Liver (tissue), 3 donors: Measurements from ENCODE around the gene SH2D2A.

Source experiments
- GABPA ChIP-seq, 2 donors: IDR thresholded peaks in 1 of 2; conservative IDR thresholded peaks in 1 of 2; 2 replicates each; pipeline ENCODE4 v1.6.1; 2016; ENCODE audit warnings: antibody characterized with exemption in 2 of 2, mild to moderate bottlenecking in 1 of 2, moderate library complexity in 1 of 2
- HNF4A ChIP-seq, 2 donors: conservative IDR thresholded peaks; 2 replicates each; pipeline ENCODE4 v1.6.1; 2016; ENCODE audit warnings: antibody characterized with exemption in 2 of 2, mild to moderate bottlenecking in 2 of 2
- HNF4G ChIP-seq: IDR thresholded peaks from 2 replicates; pipeline ENCODE4 v1.6.1; 2016; ENCODE audit warnings: antibody characterized with exemption
- JUND ChIP-seq, 2 donors: IDR thresholded peaks; 2 replicates each; pipeline ENCODE4 v1.6.1; 2016; ENCODE audit warnings: antibody characterized with exemption in 2 of 2
- RAD21 ChIP-seq, 2 donors: IDR thresholded peaks; 2 replicates each; pipeline ENCODE4 v1.6.1; 2016; ENCODE audit warnings: antibody characterized with exemption in 2 of 2, mild to moderate bottlenecking in 2 of 2
- SP1 ChIP-seq: IDR thresholded peaks from 2 replicates; pipeline ENCODE4 v1.6.1; 2018; ENCODE audit warnings: antibody characterized with exemption, mild to moderate bottlenecking
- TAF1 ChIP-seq: conservative IDR thresholded peaks from 2 replicates; pipeline ENCODE4 v1.6.1; 2016; ENCODE audit warnings: antibody characterized with exemption, mild to moderate bottlenecking
- TF ChIP-seq, protein P1 (sequence below): fragments of 150-350 bp; IDR thresholded peaks from 2 replicates; pipeline ENCODE4 v1.5.1; 2017; ENCODE audit warnings: improper control_type of control experiment, low read depth, low read length; ENCODE audit not compliant: missing input control
- TF ChIP-seq, protein P2 (sequence below): IDR thresholded peaks from 2 replicates; pipeline ENCODE4 v1.6.1; 2016; ENCODE audit warnings: antibody characterized with exemption
- TF ChIP-seq, protein P3 (sequence below): IDR thresholded peaks from 2 replicates; pipeline ENCODE4 v1.6.1; 2016; ENCODE audit warnings: antibody characterized with exemption
- donor health status: healthy.
- donor health status: healthy.

DNA sequence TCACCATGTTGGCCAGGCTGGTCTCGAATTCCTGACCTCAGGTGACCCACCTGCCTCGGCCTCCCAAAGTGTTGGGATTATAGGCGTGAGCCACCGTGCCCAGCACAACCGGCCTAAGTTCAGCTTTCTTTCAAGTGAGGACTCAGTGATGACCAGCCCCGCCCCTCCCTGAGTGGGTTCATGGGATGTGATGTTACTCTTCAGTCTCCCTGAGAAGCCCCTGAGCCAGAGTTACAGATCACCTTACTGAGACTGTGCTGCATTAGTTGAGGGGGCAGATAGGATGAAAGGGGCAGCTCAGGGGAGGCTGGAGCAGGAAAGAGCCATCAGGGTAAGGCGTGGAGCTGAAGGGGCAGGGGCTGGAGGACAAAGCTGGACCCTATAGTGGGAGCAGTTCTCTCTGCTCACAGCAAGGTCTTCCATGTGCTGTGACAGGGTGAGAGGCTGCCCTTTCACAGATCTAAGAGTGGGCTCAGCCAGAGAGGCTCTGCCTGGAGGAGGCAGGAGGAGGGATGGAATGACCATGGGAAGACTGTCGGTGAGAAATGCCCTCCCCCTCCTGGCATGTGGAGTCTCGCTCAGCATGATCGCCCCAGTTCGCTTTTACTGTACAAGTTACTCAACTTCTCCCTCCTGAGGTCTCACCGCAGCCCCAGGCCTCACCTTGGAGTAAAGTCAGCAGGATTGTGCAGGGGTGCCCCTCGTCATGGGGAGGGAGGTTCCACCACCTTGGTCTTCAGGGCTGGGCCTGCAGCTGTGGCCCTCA is 13.4 kb downstream of the SH2D2A start:
- TF ChIP-seq, protein P1, sequence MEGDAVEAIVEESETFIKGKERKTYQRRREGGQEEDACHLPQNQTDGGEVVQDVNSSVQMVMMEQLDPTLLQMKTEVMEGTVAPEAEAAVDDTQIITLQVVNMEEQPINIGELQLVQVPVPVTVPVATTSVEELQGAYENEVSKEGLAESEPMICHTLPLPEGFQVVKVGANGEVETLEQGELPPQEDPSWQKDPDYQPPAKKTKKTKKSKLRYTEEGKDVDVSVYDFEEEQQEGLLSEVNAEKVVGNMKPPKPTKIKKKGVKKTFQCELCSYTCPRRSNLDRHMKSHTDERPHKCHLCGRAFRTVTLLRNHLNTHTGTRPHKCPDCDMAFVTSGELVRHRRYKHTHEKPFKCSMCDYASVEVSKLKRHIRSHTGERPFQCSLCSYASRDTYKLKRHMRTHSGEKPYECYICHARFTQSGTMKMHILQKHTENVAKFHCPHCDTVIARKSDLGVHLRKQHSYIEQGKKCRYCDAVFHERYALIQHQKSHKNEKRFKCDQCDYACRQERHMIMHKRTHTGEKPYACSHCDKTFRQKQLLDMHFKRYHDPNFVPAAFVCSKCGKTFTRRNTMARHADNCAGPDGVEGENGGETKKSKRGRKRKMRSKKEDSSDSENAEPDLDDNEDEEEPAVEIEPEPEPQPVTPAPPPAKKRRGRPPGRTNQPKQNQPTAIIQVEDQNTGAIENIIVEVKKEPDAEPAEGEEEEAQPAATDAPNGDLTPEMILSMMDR: no peak
- no peak for TF ChIP-seq SP1
- TF ChIP-seq GABPA (IDR thresholded peaks at IDR 0.05 in 1 of 2, conservative IDR thresholded peaks at IDR 0.05 in 1 of 2): no peak
- no peak for TF ChIP-seq TAF1
- no peak for TF ChIP-seq RAD21 (IDR thresholded peaks at IDR 0.05)
- TF ChIP-seq, protein P2, sequence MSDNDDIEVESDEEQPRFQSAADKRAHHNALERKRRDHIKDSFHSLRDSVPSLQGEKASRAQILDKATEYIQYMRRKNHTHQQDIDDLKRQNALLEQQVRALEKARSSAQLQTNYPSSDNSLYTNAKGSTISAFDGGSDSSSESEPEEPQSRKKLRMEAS: no peak
- TF ChIP-seq HNF4G: no peak
- TF ChIP-seq HNF4A (conservative IDR thresholded peaks at IDR 0.05): no peak
- TF ChIP-seq, protein P3, sequence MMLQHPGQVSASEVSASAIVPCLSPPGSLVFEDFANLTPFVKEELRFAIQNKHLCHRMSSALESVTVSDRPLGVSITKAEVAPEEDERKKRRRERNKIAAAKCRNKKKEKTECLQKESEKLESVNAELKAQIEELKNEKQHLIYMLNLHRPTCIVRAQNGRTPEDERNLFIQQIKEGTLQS: no peak
- TF ChIP-seq JUND (IDR thresholded peaks at IDR 0.05): no peak
